HG02623 (cell line): ENCODE data around the gene NCAPH2.

Experiments used
- ATAC-seq: cut with Tn5 transposase; IDR thresholded peaks from one replicate; pipeline ENCODE4 v1.9.1; 2021; ENCODE audit warnings: moderate library complexity; ENCODE audit not compliant: unreplicated experiment

NCAPH2 gene

GRCh38 chr22:50474710-50475651, 33.0 kb upstream of the NCAPH2 start, which contains the start of gene SBF1:
Gene SBF1 (minus strand): TSS chr22:50475035. CDS start chr22:50474840, 195 bp downstream.
- ATAC-seq = peak; percentile 79

GRCh38 chr22:50475652-50476002, 32.4 kb upstream of the NCAPH2 start:
- ATAC-seq = no peak

GRCh38 chr22:50476868-50477267, 31.2 kb upstream of the NCAPH2 start:
- ATAC-seq = no peak

GRCh38 chr22:50477923-50478322, 30.1 kb upstream of the NCAPH2 start:
- no peak for ATAC-seq

DNA sequence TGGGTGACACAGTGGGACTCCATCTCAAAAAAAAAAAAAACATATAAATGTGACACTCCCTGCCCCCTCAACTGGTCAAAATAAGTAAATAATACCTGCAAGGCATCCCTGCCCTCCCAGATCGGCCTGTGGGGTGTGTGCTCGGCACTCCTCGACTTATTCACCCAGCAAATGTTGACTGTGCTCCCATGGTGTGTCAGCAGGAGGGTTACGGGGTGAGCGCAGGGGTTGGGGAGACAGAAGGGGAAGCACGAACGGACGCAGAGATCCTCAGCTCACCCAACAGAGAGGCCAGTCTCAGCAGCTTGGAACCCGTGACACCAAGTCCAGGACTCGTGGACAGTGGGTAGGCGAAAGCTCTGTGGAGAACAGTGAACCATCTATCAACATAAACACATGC, 28.3 kb upstream of the NCAPH2 start:
- ATAC-seq = no peak

- ATAC-seq = no peak
Measured at GRCh38 chr22:50481045-50481439, 27.0 kb upstream of the NCAPH2 start.

- ATAC-seq = no peak
Measured at GRCh38 chr22:50481440-50482106, 26.5 kb upstream of the NCAPH2 start, which contains the start of gene ADM2. Gene ADM2 (plus strand): TSS chr22:50481543. CDS start chr22:50481848, 305 bp downstream.

GRCh38 chr22:50482107-50483074, 25.6 kb upstream of the NCAPH2 start:
- ATAC-seq = no peak

DNA sequence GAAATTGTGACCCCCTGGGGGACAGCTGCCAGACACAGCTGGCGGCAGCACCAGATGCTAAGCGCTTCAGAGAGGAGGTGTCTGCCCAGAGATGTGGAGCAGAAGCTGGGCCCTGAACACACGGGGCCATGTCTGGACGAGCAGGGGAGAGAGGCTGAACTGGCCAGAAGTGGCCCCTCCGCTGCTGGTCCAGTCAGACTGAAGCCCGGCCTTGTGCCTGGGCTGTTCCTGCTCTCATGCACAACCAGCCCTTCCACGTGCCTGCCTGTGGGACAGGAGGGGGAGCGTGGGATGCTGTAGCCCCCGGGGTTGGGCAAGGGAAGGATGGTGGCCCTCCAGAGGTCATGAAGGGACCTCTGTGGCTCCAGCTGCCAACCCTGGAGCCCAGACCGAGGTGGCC, 24.9 kb upstream of the NCAPH2 start:
- ATAC-seq = no peak

DNA sequence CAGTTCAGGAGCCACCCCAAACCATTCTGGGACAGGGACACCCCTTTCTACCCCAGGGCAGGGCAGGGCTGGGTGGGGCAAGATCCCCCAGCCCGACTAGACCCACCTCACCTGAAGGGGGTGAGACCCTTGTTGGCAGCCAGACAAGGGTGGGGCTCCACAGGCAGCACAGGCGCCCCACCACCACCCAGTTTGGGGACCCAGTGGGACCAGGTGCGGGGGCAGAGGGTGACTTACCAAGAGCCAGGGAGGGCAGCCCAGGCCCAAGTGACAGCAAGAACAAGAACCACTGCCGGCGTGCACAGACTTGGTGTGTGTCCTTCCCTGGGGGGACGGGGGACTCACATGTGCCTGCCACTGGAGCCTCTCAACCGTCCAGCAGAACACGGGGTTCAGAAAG, 24.5 kb upstream of the NCAPH2 start:
- no peak for ATAC-seq

DNA sequence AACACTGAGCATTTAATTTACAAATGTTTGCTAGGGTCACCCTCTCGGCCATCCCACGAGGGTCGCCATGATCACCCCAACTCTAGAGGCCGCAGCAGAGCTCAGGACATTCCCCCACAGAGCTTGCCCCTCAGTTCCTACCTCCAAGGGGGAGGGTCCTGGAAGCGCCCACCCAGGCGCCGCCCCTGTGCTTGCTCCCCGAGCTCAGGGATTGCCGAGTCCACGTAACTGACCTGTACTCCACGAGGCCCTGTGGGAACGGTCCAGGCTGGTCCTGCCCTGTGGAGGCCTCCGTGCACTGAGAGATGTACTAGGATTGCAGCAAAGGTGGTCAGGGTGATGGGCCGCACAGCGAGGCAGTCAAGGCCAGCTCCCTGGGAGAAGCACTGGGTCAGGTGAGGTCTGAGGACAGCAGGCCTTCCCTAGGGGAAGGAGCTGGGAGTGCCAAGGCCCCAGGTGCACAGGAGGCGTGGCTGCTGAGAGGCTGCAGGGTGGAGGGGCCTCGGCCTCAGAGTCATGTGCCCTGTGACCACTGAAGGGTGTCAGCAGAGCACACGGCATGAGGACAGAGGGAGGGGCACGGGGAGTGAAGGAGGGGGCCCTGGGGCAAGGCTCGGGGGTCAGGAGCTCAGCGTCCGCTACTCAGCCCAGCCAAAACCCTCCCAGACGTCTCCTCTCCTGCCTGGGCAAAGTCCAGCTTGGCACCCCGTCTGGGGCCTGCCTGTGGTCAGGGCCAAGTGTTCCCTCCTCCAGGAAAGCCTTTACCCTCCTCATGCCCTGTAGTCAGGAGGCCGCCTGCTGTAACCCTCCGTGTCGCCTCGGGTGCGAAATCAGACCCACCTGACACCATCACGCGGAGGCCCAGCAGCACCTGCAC, 23.8 kb upstream of the NCAPH2 start:
- no peak for ATAC-seq

GRCh38 chr22:50485221-50486131, 22.5 kb upstream of the NCAPH2 start:
- no peak for ATAC-seq

- ATAC-seq = no peak
Measured at GRCh38 chr22:50486561-50487289, 21.3 kb upstream of the NCAPH2 start, which contains the start of gene MIOX. Gene MIOX (plus strand): TSS chr22:50486859. CDS start chr22:50486898, 39 bp downstream.

DNA sequence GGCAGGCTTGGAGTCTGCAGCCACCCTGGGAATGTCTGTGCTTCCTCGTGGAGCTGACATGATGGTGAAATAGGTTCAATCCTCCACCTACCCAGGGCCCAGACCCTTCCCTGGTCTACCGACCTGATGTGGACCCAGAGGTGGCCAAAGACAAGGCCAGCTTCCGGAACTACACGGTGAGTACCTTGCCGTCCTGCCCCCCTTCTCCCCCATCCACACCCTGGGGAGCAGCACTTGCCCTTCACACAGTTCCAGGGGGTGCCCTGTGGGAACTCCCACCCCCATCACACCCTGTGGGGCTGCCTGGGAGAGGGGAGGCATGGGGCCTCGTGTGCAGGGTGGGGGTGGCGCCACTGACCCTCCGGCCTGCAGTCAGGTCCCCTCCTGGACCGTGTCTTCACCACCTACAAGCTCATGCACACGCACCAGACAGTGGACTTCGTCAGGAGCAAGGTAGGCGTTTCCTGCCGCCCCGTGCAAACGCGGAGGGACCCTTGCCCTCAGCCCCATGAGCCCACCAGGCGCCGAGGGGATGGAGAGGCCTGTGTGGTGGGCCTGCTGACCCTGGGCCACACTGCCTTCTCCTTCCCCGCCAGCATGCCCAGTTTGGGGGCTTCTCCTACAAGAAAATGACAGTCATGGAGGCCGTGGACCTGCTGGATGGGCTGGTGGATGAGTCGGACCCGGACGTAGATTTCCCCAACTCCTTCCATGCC, 20.6 kb upstream of the NCAPH2 start:
- ATAC-seq = no peak

- ATAC-seq = no peak
Measured at GRCh38 chr22:50488006-50488677, 19.9 kb upstream of the NCAPH2 start.

- no peak for ATAC-seq
Measured at GRCh38 chr22:50488886-50489285, 19.1 kb upstream of the NCAPH2 start.
